GM15510 (cell line): ENCODE results near the gene S1PR4.

ENCODE experiments used
- POLR2A ChIP-seq: IDR thresholded peaks from 3 replicates; pipeline ENCODE4 v1.6.1; 2011; ENCODE audit warnings: borderline replicate concordance; ENCODE audit not compliant: insufficient read length; ENCODE audit errors: extremely low read depth

Gene S1PR4

DNA sequence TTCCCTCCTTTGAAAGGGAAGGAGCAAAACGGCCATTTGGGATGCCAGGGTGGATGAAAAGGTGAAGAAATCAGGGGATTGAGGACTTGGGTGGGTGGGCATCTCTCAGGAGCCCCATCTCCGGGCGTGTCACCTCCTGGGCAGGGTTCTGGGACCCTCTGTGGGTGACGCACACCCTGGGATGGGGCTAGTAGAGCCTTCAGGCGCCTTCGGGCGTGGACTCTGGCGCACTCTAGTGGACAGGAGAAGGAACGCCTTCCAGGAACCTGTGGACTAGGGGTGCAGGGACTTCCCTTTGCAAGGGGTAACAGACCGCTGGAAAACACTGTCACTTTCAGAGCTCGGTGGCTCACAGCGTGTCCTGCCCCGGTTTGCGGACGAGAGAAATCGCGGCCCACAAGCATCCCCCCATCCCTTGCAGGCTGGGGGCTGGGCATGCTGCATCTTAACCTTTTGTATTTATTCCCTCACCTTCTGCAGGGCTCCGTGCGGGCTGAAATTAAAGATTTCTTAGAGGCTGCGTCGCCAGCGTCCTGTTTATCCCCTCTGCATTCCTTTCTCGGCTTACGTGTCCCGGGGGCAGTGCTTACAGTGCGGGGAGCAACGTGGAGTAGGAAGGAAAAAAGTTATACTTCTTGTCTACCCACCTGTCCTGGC lies 15.2 kb upstream of the S1PR4 start:
- TF ChIP-seq POLR2A: no peak

DNA sequence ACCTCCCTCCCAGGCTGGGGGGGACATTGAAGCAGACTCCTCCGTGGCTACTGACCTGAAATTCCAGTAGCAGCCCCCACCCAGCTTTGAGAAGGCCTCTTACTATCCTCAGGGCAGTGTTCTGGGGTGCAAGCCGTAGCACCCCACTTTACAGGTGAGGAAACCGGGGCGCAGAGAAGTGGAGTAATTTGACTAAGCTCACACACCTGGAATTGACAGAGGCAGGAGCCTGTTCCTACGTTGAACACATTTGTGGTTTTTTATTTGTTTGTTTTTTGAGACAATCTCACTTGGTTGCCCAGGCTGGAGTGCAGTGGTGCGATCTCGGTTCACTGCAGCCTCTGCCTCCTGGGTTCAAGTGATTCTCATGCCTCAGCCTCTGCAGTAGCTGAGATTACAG lies 14.6 kb upstream of the S1PR4 start:
- TF ChIP-seq POLR2A: no peak

DNA sequence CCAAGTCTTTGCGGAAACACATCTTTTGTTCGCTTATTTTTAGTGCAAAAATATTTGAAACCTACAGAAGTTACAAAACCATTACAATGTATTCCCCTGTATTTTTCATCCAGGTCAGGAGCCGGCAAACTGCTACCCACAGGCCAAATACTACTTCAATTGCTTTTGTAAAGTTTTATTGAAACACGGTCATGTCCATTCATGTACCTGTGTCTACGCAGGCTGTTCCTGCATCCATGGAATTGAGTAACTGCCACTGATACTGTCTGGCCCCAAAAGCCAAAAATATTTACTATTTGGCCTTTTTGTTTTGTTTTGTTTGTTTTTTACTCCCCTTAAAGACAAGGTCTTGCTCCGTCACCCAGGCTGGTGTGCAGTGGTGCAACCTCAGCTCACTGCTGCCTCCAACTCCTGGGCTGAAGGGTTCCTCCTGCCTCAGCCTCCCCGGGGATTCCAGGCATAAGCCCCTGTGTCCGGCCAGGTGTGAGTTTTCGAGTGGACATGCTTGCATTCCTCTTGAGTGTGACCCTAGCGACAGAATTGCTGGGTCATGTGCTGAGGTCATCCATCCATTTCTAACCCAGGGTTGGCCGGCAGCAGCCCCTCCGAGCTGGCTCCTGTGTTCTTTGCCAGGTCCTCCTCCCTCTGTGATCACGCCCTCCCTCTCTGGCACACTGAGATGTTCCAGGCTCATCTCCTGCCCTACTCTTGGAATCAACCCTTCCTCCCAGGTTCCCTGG lies 10.9 kb upstream of the S1PR4 start:
- no peak for TF ChIP-seq POLR2A

DNA sequence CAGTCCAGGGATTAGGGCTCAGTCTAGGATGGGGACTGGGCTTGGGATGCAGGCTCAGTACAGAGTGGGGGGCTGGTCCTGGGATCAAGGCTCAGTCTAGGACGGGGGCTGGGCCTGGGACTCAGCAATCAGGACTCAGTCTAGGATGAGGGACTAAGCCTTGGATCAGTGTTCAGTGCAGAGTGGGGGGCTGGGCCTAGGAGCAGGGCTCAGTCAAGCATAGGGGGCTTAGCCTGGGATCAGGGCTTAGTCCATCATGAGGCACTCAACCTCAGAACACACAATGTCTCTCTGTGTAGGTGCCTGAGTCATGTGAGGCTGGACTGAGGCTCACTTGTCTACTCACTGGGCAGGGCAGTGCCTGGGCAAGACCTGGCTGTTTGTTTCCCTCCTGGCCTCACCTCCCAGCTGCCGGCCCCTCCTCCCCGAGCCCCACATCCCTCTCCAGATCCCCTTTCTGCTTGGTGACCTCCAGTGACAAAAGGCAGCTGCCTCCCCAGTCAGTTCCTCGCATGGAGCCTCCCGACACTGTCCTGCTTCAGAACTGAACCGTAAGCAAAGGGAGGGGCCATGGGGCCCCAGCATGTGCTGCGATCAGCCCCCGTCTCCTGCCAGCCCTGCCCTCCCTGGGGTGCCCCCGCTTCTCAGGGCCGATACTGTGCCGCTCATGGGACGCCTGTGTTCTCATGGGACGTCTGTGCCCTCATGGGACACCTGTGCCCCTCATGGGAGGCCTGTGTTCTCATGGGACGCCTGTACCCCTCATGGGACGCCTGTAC lies 6.5 kb upstream of the S1PR4 start:
- TF ChIP-seq POLR2A: no peak

DNA sequence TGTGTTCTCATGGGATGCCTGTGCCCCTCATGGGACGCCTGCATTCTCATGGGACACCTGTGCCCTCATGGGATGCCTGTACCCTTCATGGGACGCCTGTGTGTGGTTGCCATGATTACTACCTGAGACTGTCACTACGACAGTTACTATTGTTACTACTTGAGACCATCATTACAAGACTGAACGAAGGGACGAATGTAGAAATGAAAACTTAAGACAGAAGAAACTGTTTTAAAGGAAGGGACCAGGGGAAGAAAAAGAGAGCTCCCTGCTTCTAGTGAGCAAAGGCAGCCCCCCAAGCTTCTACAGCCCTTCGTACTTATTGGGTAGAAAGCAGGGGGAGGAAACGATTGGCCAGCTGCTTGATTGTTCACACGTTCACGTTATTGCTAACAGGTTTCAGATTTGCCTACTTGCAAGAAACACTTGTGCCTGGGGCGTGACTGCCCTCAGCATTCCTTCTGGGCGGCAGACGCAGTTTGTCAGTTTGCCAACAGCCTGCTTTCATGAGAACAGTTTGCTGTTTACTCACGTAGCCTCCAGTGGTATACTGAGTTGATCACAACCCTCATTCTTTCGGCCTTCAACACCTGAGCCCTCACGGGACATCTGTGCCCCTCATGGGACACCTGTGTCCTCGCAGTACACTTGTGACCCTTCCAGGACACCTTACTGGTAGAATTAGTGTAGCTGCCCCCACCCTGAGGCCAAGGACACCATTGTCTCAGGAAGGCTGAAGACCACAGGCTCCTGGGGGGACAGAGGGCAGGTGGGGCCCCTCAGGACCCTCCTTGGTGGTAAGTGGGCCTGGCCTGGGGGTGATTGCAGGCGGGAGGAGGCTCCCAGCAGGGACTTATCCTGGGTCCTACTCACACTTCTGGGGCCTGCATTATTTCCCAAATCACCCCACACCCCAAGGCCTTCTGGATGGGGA lies 2.5 kb upstream of the S1PR4 start:
- no peak for TF ChIP-seq POLR2A

DNA sequence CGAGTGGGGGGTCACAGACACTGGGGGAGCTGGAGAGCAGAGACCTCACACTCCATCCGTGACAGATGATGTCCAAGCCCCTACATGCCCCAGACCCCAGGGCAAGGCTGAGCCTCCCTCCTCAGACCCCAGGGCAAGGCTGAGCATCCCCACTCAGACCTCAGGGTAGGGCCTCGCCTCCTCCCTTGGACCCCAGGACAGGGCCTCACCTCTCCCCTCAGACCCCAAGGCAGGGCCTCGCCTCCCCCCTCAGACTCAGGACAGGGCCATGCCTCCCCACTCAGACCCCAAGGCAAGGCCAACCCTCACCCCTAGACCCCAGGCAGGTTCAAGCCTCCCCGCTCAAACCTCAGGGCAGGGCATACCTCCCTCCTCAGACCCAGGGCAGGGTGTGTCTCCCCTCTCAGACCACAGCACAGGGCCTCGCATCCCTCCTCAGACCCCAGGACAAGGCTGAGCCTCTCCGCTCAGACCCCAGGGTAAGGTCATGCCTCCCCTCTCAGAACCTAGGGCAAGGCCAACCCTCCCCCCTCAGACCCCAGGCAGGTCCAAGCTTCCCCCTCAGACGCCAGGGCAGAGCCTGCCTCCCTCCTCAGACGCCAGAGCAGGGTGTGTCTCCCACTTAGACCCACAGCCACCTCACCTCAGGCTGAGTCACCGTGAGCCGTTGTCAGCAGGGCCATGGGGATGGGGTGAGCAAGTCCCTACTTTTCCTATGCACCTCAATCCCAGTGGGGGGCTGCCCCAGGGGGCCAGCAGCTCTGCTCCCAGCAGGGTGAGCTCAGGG lies 1.7 kb upstream of the S1PR4 start:
- TF ChIP-seq POLR2A: no peak

DNA sequence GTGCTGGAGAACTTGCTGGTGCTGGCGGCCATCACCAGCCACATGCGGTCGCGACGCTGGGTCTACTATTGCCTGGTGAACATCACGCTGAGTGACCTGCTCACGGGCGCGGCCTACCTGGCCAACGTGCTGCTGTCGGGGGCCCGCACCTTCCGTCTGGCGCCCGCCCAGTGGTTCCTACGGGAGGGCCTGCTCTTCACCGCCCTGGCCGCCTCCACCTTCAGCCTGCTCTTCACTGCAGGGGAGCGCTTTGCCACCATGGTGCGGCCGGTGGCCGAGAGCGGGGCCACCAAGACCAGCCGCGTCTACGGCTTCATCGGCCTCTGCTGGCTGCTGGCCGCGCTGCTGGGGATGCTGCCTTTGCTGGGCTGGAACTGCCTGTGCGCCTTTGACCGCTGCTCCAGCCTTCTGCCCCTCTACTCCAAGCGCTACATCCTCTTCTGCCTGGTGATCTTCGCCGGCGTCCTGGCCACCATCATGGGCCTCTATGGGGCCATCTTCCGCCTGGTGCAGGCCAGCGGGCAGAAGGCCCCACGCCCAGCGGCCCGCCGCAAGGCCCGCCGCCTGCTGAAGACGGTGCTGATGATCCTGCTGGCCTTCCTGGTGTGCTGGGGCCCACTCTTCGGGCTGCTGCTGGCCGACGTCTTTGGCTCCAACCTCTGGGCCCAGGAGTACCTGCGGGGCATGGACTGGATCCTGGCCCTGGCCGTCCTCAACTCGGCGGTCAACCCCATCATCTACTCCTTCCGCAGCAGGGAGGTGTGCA lies 587 bp downstream of the S1PR4 start:
- TF ChIP-seq POLR2A: no peak

DNA sequence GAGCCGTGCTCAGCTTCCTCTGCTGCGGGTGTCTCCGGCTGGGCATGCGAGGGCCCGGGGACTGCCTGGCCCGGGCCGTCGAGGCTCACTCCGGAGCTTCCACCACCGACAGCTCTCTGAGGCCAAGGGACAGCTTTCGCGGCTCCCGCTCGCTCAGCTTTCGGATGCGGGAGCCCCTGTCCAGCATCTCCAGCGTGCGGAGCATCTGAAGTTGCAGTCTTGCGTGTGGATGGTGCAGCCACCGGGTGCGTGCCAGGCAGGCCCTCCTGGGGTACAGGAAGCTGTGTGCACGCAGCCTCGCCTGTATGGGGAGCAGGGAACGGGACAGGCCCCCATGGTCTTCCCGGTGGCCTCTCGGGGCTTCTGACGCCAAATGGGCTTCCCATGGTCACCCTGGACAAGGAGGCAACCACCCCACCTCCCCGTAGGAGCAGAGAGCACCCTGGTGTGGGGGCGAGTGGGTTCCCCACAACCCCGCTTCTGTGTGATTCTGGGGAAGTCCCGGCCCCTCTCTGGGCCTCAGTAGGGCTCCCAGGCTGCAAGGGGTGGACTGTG lies 1.2 kb downstream of the S1PR4 start:
- TF ChIP-seq POLR2A: no peak

DNA sequence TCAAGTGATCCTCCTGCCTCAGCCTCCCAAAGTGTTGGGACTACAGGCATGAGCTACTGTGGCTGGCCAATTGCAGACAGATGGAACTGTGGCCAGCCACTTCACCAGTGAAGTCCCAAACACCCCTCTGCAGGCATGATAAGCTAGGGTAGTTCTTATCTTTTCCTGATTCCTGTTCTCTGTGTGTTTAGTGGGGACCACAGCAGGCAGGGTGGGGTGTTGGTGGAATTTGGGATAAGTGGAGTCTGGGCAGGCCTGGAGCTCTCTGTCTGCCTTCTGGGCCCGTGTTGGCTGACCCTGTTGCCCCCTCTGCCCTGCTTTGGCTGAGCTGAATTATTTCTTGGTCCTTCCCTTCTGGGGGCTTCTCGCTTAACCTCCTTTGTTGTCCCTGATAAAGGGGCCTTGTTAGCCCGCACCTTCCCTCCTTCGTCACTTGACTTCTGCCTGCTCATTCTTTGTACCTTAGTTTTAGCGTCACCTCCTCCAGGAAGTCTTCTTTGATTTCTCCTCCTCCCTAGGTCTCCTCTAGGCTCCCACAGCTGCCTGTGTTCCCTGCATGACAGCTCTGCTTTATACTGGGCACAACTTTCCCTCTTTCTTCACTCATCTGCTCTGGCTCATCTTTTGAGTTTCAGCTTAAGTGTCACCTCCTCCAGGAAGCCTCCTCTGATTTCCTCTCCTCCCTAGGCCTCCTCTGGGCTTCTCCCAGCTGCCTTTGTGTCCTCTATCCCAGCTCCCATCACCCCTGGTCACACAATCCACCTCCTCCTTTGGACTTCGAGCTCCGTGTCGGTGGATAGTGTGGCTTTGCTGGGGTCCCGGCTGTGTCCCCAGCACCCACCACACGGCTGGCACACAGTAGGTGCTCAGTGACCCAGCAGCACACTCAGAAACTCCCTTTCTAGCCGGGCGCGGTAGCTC lies 5.4 kb downstream of the S1PR4 start:
- no peak for TF ChIP-seq POLR2A

DNA sequence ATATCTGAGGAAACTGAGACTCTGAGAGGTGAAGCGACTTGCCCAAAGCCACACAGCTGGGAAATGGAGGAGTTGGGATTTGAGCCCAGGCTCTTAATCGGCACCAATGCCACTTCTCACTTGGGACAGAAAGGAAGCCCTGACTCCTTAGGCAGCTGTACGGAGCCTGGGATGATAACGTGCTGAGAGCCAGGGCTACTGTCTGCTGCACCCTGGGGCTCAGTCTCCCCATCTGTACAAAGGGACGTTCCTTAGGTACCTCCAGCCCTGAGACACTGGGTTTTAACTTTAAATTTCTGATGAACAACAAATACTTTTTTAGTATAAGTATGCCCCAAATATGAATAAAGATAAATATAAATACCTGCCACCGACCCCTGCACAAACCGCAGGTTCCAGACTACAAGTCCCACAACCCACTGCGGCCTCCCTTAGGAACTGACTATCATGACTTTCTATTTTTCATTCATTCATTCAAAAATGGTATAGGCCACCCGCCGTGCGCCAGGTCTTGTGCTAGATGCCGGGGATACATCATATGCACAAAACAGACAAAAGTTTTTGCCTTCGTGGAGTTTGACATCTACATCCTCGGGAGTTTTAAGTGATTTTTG lies 6.4 kb downstream of the S1PR4 start:
- TF ChIP-seq POLR2A: no peak

DNA sequence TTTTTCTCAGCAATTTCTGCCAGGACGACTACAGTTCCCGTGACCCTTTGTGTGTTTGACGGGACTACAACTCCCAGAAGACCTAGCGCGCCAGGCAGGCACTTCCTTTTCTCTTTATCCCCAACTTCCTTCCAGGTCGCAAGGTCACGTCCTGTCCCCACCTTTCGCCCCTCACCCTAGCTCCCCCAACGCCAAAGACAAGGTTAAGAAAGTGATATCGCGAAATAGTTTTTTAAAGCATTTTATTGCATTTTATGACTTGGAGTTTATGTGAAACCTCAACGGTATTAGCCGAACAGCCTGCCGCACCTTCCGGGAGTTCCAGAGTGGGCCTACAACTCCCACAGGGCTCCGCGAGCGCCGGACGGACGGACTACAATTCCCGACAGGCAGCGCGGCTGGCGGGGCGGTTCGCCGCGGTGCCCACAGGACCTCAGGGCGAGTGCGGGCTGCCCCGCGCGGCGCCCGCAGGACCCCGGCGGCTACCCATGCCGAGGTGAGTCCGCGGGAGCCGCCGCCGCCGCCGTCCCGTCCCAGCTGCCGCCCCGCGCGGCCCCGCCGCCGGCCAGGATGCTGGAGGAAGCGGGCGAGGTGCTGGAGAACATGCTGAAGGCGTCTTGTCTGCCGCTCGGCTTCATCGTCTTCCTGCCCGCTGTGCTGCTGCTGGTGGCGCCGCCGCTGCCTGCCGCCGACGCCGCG lies 7.0 kb downstream of the S1PR4 start, which contains the start of gene NCLN:
Gene NCLN (plus strand): TSS at position 470 of the 699 bp plus-strand sequence. CDS start 101 bp downstream, at position 571.
- peak; percentile 79 for TF ChIP-seq POLR2A

DNA sequence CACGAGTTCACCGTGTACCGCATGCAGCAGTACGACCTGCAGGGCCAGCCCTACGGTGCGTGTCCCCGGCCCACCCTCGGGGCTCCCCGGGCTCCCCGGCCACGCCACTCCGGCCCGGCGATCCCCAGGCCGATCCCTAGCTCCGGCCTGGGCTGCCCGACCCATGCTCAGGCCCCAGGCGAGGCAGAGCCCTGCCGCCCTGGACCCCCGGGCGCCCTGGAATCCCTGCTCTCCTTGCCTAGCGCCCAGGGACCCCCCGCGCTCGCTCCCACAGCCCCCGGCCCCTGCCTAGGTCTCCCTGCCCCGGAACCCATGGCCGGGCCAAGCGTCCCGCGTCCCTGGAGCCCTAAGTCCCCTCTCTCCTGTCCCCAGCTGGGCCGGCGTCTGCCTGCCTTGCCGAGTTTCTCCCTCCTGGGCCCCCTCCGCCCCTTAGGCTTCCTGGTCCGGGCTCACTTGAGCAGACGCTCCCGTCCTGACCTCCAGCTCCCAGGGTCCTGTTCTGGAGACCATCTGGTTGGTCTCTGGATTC lies 7.7 kb downstream of the S1PR4 start:
- TF ChIP-seq POLR2A: no peak
